VCaP (cell line): ENCODE data around the gene XRCC4.

ENCODE experiments used
- H3K27ac ChIP-seq: fragments of 450-650 bp; 2 replicates; pipeline ENCODE4 v1.5.1; 2017
- CTCF ChIP-seq: fragments of 450-650 bp; conservative IDR thresholded peaks from 2 replicates; pipeline ENCODE4 v1.5.1; 2017; ENCODE audit warnings: mild to moderate bottlenecking, moderate library complexity

XRCC4 gene

GRCh38 chr5:83167538-83167937, 90.2 kb downstream of the XRCC4 start:
- no peak for TF ChIP-seq CTCF
- no peak overlapping the region for H3K27ac ChIP-seq

GRCh38 chr5:83169571-83170337, 92.4 kb downstream of the XRCC4 start:
- H3K27ac ChIP-seq: no peak overlapping the region
- TF ChIP-seq CTCF: no peak

GRCh38 chr5:83172011-83172410, 94.7 kb downstream of the XRCC4 start:
- no peak overlapping the region for H3K27ac ChIP-seq
- TF ChIP-seq CTCF: no peak

GRCh38 chr5:83172655-83173054, 95.3 kb downstream of the XRCC4 start:
- no peak overlapping the region for H3K27ac ChIP-seq
- TF ChIP-seq CTCF: no peak

- no peak for TF ChIP-seq CTCF
- H3K27ac ChIP-seq: no peak overlapping the region
Observed at GRCh38 chr5:83173826-83174225, 96.5 kb downstream of the XRCC4 start.

- no peak overlapping the region for H3K27ac ChIP-seq
- TF ChIP-seq CTCF: no peak
Observed at GRCh38 chr5:83177803-83178202, 100.5 kb downstream of the XRCC4 start.

GRCh38 chr5:83179966-83180365, 102.6 kb downstream of the XRCC4 start:
- no peak for TF ChIP-seq CTCF
- H3K27ac ChIP-seq: no peak overlapping the region
